Measurements from ENCODE around the gene NOTUM. TPM values are rescaled to one million over a fixed set of nuclear protein-coding genes. Genes with fewer than 3 reads are reported as not detected.

Gene NOTUM
- polyA plus RNA-seq, 3 donors: not detected

DNA sequence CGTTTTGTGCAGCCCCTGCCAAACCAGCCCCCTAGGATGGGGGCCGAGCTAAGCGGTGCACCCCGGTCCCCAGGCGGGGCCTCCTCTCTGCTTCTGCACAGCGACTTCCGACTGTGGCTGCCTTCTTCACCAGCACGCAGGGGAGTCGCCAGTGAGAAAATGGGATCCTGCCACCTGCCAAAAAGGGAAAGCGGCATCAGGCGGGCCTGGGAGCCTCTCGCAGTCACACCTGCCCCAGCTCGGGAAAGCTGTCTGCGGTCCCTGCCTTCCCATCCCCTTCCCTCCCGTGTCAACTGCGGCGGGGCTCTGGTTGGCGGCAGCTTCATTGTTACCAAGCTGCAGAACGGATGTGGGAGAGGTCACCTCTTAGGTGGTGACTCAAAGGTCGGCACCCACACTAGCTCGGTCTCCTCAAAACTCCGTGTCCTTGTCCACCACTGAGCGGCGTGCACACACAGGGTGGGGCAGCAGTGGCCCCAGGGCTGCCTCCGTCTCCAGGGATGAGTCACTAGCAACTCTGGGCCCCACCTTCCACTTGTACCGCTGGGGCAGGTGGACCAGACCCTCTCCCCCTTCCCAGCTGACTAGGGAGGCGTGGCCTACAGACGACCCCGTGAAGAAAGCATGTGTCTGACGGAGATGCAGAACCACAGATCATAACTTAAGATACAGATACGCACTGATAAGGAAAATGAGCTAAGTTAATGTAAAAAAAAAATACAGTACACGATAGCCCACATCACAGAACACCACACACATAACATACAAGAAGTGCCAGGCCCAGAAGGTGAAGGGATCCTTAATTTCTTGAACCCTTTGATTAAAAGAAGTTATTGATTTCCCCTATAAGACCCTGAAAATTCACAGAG, 48.3 kb downstream of the NOTUM start:
- Histone ChIP-seq H3K4me2 (replicated peaks; ENCODE audit: extremely low read depth, low read length, poor library complexity, severe bottlenecking) (no peak overlapping the region), H3K79me2 (ENCODE audit: insufficient read depth, low read length) (peaks cover 54% of the 10 kb centered on the region), H3K9ac (ENCODE audit: insufficient read depth, low read length, poor library complexity, severe bottlenecking) (no peak overlapping the region), H4K20me1 (ENCODE audit: insufficient read depth, low read length) (peaks cover 74% of the 10 kb centered on the region), H3K27me3 (ENCODE audit: control insufficient read depth in 2 of 2, insufficient read depth in 2 of 2, low read length in 2 of 2) (no peaks in the 10 kb centered on the region), H2AFZ (ENCODE audit: insufficient read depth, low read depth, low read length, poor library complexity, severe bottlenecking) (no peak overlapping the region), H3K9me3 (replicated peaks in 1 of 2; ENCODE audit: control insufficient read depth in 1 of 2, insufficient read depth in 1 of 2, low read length in 2 of 2) (peaks cover 0 to 2% of the 10 kb centered on the region in 2 donors), H3K36me3 (replicated peaks in 1 of 2; ENCODE audit: control insufficient read depth in 1 of 2, insufficient read depth in 2 of 2, low read length in 2 of 2) (peaks cover 46 to 49% of the 10 kb centered on the region in 2 donors), H3K4me1 (ENCODE audit: control insufficient read depth in 1 of 2, insufficient read depth in 2 of 2, low read length in 2 of 2) (peaks cover 34 to 40% of the 10 kb centered on the region in 2 donors), H3K4me3 (replicated peaks in 1 of 3; ENCODE audit: low read depth in 2 of 3, low read length in 3 of 3) (no peak overlapping the region), H3K27ac (ENCODE audit: low read depth in 1 of 2, low read length in 2 of 2) (no peak overlapping the region)
- Mint-ChIP-seq H3K27me3 (ENCODE audit: low read depth in 3 of 3) (no peaks in the 10 kb centered on the region), H3K27ac (peak overlapping the region in 2 of 7 donors; percentile 30 to 72), H3K36me3 (peaks cover 49 to 66% of the 10 kb centered on the region in 2 donors), H3K9me3 (peaks cover 0 to 10% (median 4%) of the 10 kb centered on the region in 7 donors), H3K4me1 (peaks cover 41% of the 10 kb centered on the region), H3K4me3 (no peak overlapping the region)
- intact Hi-C loops (cut with micrococcal nuclease): loop anchor here in 1 of 2 donors (10.0 kb wide), 1 partner anchor 48 kb away; the partner anchor contains the start of gene P4HB
- WGBS (ENCODE audit: insufficient coverage): 61% methylated on average over 17 of the region's 32 CpGs
- TF ChIP-seq, protein P1, sequence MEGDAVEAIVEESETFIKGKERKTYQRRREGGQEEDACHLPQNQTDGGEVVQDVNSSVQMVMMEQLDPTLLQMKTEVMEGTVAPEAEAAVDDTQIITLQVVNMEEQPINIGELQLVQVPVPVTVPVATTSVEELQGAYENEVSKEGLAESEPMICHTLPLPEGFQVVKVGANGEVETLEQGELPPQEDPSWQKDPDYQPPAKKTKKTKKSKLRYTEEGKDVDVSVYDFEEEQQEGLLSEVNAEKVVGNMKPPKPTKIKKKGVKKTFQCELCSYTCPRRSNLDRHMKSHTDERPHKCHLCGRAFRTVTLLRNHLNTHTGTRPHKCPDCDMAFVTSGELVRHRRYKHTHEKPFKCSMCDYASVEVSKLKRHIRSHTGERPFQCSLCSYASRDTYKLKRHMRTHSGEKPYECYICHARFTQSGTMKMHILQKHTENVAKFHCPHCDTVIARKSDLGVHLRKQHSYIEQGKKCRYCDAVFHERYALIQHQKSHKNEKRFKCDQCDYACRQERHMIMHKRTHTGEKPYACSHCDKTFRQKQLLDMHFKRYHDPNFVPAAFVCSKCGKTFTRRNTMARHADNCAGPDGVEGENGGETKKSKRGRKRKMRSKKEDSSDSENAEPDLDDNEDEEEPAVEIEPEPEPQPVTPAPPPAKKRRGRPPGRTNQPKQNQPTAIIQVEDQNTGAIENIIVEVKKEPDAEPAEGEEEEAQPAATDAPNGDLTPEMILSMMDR (IDR thresholded peaks at IDR 0.05): no peak
- DNase-seq: no peak

DNA sequence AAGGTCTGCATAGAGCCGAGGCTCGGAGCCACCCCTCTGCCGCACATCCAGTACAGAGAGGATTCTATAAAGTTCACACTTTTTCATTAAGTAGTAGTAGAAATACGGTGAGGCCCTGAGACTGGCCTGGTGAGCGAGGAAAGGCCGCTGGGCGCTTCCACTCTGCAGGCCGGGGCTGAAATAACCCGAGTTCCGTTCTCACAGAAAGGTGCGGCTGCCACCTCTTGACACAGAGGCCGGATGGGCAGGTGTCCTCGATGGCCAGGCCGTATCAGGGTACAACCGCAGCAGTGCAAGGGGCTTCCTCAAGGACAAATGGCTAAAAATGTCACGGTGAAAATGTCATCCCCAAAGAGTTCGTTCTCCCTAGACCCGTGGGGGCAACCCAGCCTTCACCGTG, 49.0 kb downstream of the NOTUM start:
- peaks cover 67% of the 10 kb centered on the region for H4K20me1 ChIP-seq (ENCODE audit: insufficient read depth, low read length)
- DNase-seq: no peak
- no peaks in the 10 kb centered on the region for H3K27me3 ChIP-seq (ENCODE audit: control insufficient read depth in 2 of 2, insufficient read depth in 2 of 2, low read length in 2 of 2)
- peaks cover 49 to 56% of the 10 kb centered on the region in 2 donors for H3K36me3 ChIP-seq (replicated peaks in 1 of 2; ENCODE audit: control insufficient read depth in 1 of 2, insufficient read depth in 2 of 2, low read length in 2 of 2)
- peak overlapping the region in 1 of 2 donors; percentile 24 for H3K4me3 Mint-ChIP-seq
- H3K27ac Mint-ChIP-seq: peak overlapping the region in 3 of 7 donors; percentile 15 to 36 (median 20)
- peak overlapping the region; percentile 56 for H3K4me2 ChIP-seq (replicated peaks; ENCODE audit: extremely low read depth, low read length, poor library complexity, severe bottlenecking)
- H3K4me3 ChIP-seq (replicated peaks in 1 of 3; ENCODE audit: low read depth in 2 of 3, low read length in 3 of 3): peak overlapping the region in 1 of 3 experiments; percentile 25
- TF ChIP-seq, protein P1 (IDR thresholded peaks at IDR 0.05): no peak
- no peak overlapping the region for H3K27ac ChIP-seq (ENCODE audit: low read depth in 1 of 2, low read length in 2 of 2)
- H3K9me3 Mint-ChIP-seq: peaks cover 0 to 8% (median 4%) of the 10 kb centered on the region in 7 donors
- peaks cover 47% of the 10 kb centered on the region for H3K79me2 ChIP-seq (ENCODE audit: insufficient read depth, low read length)
- peaks cover 0 to 2% of the 10 kb centered on the region in 2 donors for H3K9me3 ChIP-seq (replicated peaks in 1 of 2; ENCODE audit: control insufficient read depth in 1 of 2, insufficient read depth in 1 of 2, low read length in 2 of 2)
- H3K27me3 Mint-ChIP-seq (ENCODE audit: low read depth in 3 of 3): no peaks in the 10 kb centered on the region
- no peak overlapping the region for H2AFZ ChIP-seq (ENCODE audit: insufficient read depth, low read depth, low read length, poor library complexity, severe bottlenecking)
- H3K4me1 ChIP-seq (ENCODE audit: control insufficient read depth in 1 of 2, insufficient read depth in 2 of 2, low read length in 2 of 2): peaks cover 29 to 34% of the 10 kb centered on the region in 2 donors
- peaks cover 49 to 65% of the 10 kb centered on the region in 2 donors for H3K36me3 Mint-ChIP-seq
- 78% methylated on average over 18 of the region's 19 CpGs for WGBS (ENCODE audit: insufficient coverage)
- intact Hi-C loops (cut with micrococcal nuclease): loop anchor here in 1 of 2 donors (10.0 kb wide), 1 partner anchor 47 kb away; the partner anchor contains the start of gene P4HB
- no peak overlapping the region for H3K9ac ChIP-seq (ENCODE audit: insufficient read depth, low read length, poor library complexity, severe bottlenecking)
- H3K4me1 Mint-ChIP-seq: peaks cover 37% of the 10 kb centered on the region

Data from CD14-positive monocyte (primary cell).